ENCODE data around the gene PRPF40A. TPM values are rescaled to one million over a fixed set of nuclear protein-coding genes. Genes with fewer than 3 reads are reported as not detected.

PRPF40A gene
- total and polyA plus RNA-seq, 10 of the 15 experiments (the other 5 are each of a cell fraction or from before 2014, with no cell fraction given), result 97.8 to 197 (median 144) TPM

- no peak for FAIRE-seq
- Histone ChIP-seq H2AFZ (ENCODE audit: control insufficient read depth, low read depth, low read length) (no peak overlapping the region), H4K20me1 (ENCODE audit: control insufficient read depth, insufficient read depth) (no peaks in the 10 kb centered on the region), H3K79me2 (ENCODE audit: control insufficient read depth, insufficient read depth, low read length) (no peaks in the 10 kb centered on the region), H3K4me3 (no peak overlapping the region), H3K27me3 (replicated peaks in 1 of 2; ENCODE audit: control insufficient read depth in 2 of 2, insufficient read depth in 2 of 2, low read length in 1 of 2) (no peaks in the 10 kb centered on the region), H3K9me3 (replicated peaks; ENCODE audit: control insufficient read depth, insufficient read depth, low read length) (no peaks in the 10 kb centered on the region), H3K27ac (ENCODE audit: control insufficient read depth, insufficient read depth) (no peak overlapping the region), H3K4me2 (ENCODE audit: control insufficient read depth, insufficient read depth) (no peak overlapping the region), H3K36me3 (ENCODE audit: control insufficient read depth in 2 of 2, insufficient read depth in 2 of 2, low read length in 1 of 2) (peaks cover 0 to 5% of the 10 kb centered on the region in 2 experiments; a peak in 3 of 4 replicates), H3K4me1 (ENCODE audit: control insufficient read depth, insufficient read depth, low read length) (no peaks in the 10 kb centered on the region), H3K9ac (ENCODE audit: control insufficient read depth, insufficient read depth, low read length) (no peak overlapping the region)
- 96% methylated on average over 4 of the region's 4 CpGs for WGBS (ENCODE audit: insufficient coverage, insufficient replicate concordance, low lambda C conversion rate, missing lambda C conversion rate)
- ChIA-PET CTCF (no interaction called here), RAD21 (ENCODE audit: unreplicated experiment) (no interaction called here), POLR2A (interaction anchor here (0.9 kb wide), 1 partner anchor 12 kb away, joined by 3 read pairs; no protein-coding TSS in a partner anchor), SMC1A (ENCODE audit: uncharacterized antibody, unreplicated experiment) (no interaction called here)
- intact Hi-C loops (cut with micrococcal nuclease; ENCODE audit: unreplicated experiment), result no loop called here
- TF ChIP-seq RFX5 (IDR thresholded peaks at IDR 0.05; ENCODE audit: low read depth, low read length) (no peak), MLLT1 (IDR thresholded peaks at IDR 0.05) (no peak), IRF3 (IDR thresholded peaks at IDR 0.05) (no peak), HDAC2 (IDR thresholded peaks at IDR 0.05) (no peak), BHLHE40 (IDR thresholded peaks at IDR 0.05; ENCODE audit: borderline replicate concordance in 1 of 2, low read depth in 2 of 2, low read length in 1 of 2) (no peak), IKZF1 (conservative IDR thresholded peaks at IDR 0.05) (no peak), ZBTB33 (IDR thresholded peaks at IDR 0.05) (no peak), EGR1 (IDR thresholded peaks at IDR 0.05; ENCODE audit: borderline replicate concordance in 1 of 2, low read depth in 2 of 2, low read length in 2 of 2) (no peak), NFYA (IDR thresholded peaks at IDR 0.05; ENCODE audit: borderline replicate concordance, low read depth, low read length) (no peak), BCL11A (IDR thresholded peaks at IDR 0.05; ENCODE audit: low read depth, low read length) (no peak)
- no TSS peak for BruUV-seq (replicated peaks)
- no peak for ATAC-seq
- in situ Hi-C loops (cut with MboI), result no loop called here
- no peak for DNase-seq (ENCODE audit: low read depth, low spot score)
Observed at GRCh38 chr2:152761214-152761613, 44.0 kb upstream of the PRPF40A start.

All from GM12878 (cell line).